Endothelial cell of umbilical vein (primary cell): ENCODE results near the gene CA5A. TPM values are rescaled to one million over a fixed set of nuclear protein-coding genes. Genes with fewer than 3 reads are reported as not detected.

ENCODE experiments used
- BruUV-seq: library from RNA; stranded (reverse); fragments of 400-500 nt; replicated peaks from 2 replicates; lab custom pipeline; 2021; lab: Mats Ljungman, UMichigan
- CTCF ChIA-PET: fragments of 300-600, 350-600 bp; sonication (Branson Sonifier 250); formaldehyde crosslinking; loops from one replicate; lab custom pipeline; 2021; ENCODE audit warnings: antibody characterized with exemption, inconsistent platforms; lab: Charles Lee
- POLR2A ChIA-PET: fragments of 300-600, 350-600 bp; sonication (Branson Sonifier 250); formaldehyde crosslinking; loops from one replicate; lab custom pipeline; 2021; ENCODE audit warnings: antibody characterized with exemption, inconsistent platforms; lab: Charles Lee
- DNase-seq: peaks from one replicate; pipeline ENCODE4 v3.0.0-alpha.2; 2011; ENCODE audit warnings: low read depth, low spot score
- FAIRE-seq: peaks from 2 replicates; lab custom pipeline; 2011; peaks lifted over from hg19 to GRCh38; lab: Jason Lieb, UNC
- H2AFZ ChIP-seq: 2 replicates; pipeline ENCODE4 v1.6.0; 2012; ENCODE audit warnings: low read depth, low read length, control low read depth, inconsistent platforms
- H3K27ac ChIP-seq: 2 replicates; pipeline ENCODE4 v1.5.1; 2011; ENCODE audit warnings: low read depth, mild to moderate bottlenecking, control low read depth, low read length, moderate library complexity; ENCODE audit not compliant: insufficient read depth
- H3K27me3 ChIP-seq, 2 experiments: 2 replicates each; pipeline versions ENCODE4 v1.6.0 to v1.6.1; 2011; ENCODE audit warnings: low read length in 2 of 2, mixed read lengths in 1 of 2; ENCODE audit not compliant: control insufficient read depth in 2 of 2, insufficient read depth in 2 of 2
- H3K36me3 ChIP-seq, 2 experiments: 2 replicates in 1 of 2; 3 replicates in 1 of 2; pipeline ENCODE4 v1.5.1; 2011; ENCODE audit warnings: low read length in 2 of 2, mild to moderate bottlenecking in 1 of 2, moderate library complexity in 1 of 2; ENCODE audit not compliant: control insufficient read depth in 2 of 2, insufficient read depth in 2 of 2; ENCODE audit errors: extremely low read depth in 1 of 2
- H3K4me1 ChIP-seq: 3 replicates; pipeline ENCODE4 v1.5.1; 2011; ENCODE audit warnings: mild to moderate bottlenecking, low read length; ENCODE audit not compliant: control insufficient read depth, insufficient read depth; ENCODE audit errors: extremely low read depth
- H3K4me2 ChIP-seq: 2 replicates; pipeline ENCODE4 v1.6.1; 2011; ENCODE audit warnings: low read length, control low read depth, mixed read lengths; ENCODE audit not compliant: insufficient read depth
- H3K4me3 ChIP-seq, 3 experiments: fragments of 200-600 bp in 1 of 3; sonication (generic), shearing (Covaris generic) in 1 of 3; replicated peaks in 1 of 3; 2 replicates each; pipeline ENCODE4 v1.5.1; 2011 to 2016; ENCODE audit warnings: control low read depth in 3 of 3, low read length in 3 of 3, mild to moderate bottlenecking in 2 of 3, inconsistent platforms in 1 of 3, low read depth in 1 of 3, moderate library complexity in 1 of 3; ENCODE audit not compliant: insufficient read depth in 1 of 3
- H3K79me2 ChIP-seq: 2 replicates; pipeline ENCODE4 v1.6.0; 2012; ENCODE audit warnings: low read length, inconsistent platforms; ENCODE audit not compliant: control insufficient read depth, insufficient read depth
- H3K9ac ChIP-seq: replicated peaks from 2 replicates; pipeline ENCODE3; 2011; ENCODE audit warnings: low read length, control low read depth; ENCODE audit not compliant: insufficient read depth; ENCODE audit errors: extremely low read depth
- H3K9me1 ChIP-seq: replicated peaks from 3 replicates; pipeline ENCODE4 v1.6.0; 2011; ENCODE audit warnings: mild to moderate bottlenecking, low read length; ENCODE audit not compliant: control insufficient read depth, insufficient read depth; ENCODE audit errors: extremely low read depth
- H3K9me3 ChIP-seq: replicated peaks from 2 replicates; pipeline ENCODE4 v1.5.1; 2012; ENCODE audit warnings: low read length, inconsistent platforms; ENCODE audit not compliant: control insufficient read depth, insufficient read depth
- H4K20me1 ChIP-seq: replicated peaks from 2 replicates; pipeline ENCODE3; 2011; ENCODE audit warnings: mild to moderate bottlenecking, low read length; ENCODE audit not compliant: control insufficient read depth, insufficient read depth; ENCODE audit errors: extremely low read depth
- CTCF ChIP-seq, 2 donors: IDR thresholded peaks; 1 replicate in 1 of 2; 2 replicates in 1 of 2; pipeline ENCODE4 v1.5.1; 2011; ENCODE audit warnings: low read length in 2 of 2, mild to moderate bottlenecking in 2 of 2, moderate library complexity in 2 of 2, control low read depth in 1 of 2, inconsistent platforms in 1 of 2, low read depth in 1 of 2; ENCODE audit not compliant: insufficient read depth in 1 of 2; ENCODE audit errors: extremely low read depth in 1 of 2
- EZH2 ChIP-seq: IDR thresholded peaks from 2 replicates; pipeline ENCODE4 v1.6.1; 2012; ENCODE audit warnings: borderline replicate concordance, low read depth, mild to moderate bottlenecking, moderate library complexity, low read length, inconsistent platforms; ENCODE audit not compliant: severe bottlenecking
- FOS ChIP-seq: IDR thresholded peaks from 2 replicates; pipeline ENCODE4 v1.6.1; 2011; ENCODE audit warnings: mild to moderate bottlenecking, low read length, moderate library complexity, borderline replicate concordance; ENCODE audit not compliant: insufficient read depth
- GATA2 ChIP-seq: IDR thresholded peaks from 2 replicates; pipeline ENCODE4 v1.7.0; 2011; ENCODE audit warnings: low read depth, mild to moderate bottlenecking, moderate library complexity, mixed read lengths, low read length; ENCODE audit not compliant: insufficient read length, insufficient read depth
- JUN ChIP-seq: IDR thresholded peaks from 2 replicates; pipeline ENCODE4 v1.6.1; 2011; ENCODE audit warnings: borderline replicate concordance, low read depth; ENCODE audit not compliant: insufficient read length, insufficient read depth
- MAX ChIP-seq: IDR thresholded peaks from 2 replicates; pipeline ENCODE4 v1.6.1; 2011; ENCODE audit not compliant: insufficient read depth, insufficient read length
- MYC ChIP-seq: IDR thresholded peaks from one replicate; pipeline ENCODE4 v1.6.1; 2011; ENCODE audit warnings: mild to moderate bottlenecking, low read depth, low read length
- POLR2A ChIP-seq: IDR thresholded peaks from 2 replicates; pipeline ENCODE4 v1.6.1; 2012; ENCODE audit warnings: low read depth, mild to moderate bottlenecking, control low read depth, low read length
- POLR2AphosphoS5 ChIP-seq: IDR thresholded peaks from 2 replicates; pipeline ENCODE4 v1.6.1; 2012; ENCODE audit warnings: low read depth, mild to moderate bottlenecking, control low read depth, low read length, moderate library complexity; ENCODE audit not compliant: insufficient read depth
- dilution Hi-C: fragments of 300-500 bp; cut with MboI; formaldehyde crosslinking; loops from one replicate; pipeline ENCODE4 v1.15.0; 2019; ENCODE audit warnings: low sequenced_read_pairs; ENCODE audit not compliant: extremely low pct_ligation_motif_present
- intact Hi-C: fragments of 100-400 bp; cut with micrococcal nuclease; formaldehyde crosslinking; loops from one replicate; pipeline ENCODE4 v1.10.0; 2022
- polyA plus RNA-seq, 4 experiments: library from polyadenylated mRNA; depleted of rRNA in 3 of 4; stranded (reverse) in 3 of 4; unstranded in 1 of 4; fragments of >200 nt; gene quantifications; 2 replicates each; pipeline versions ENCODE4 v1.2.1 to v1.2.3, GENCODE V29; 2011 to 2012; ENCODE audit warnings: missing spikeins in 1 of 4
- total RNA-seq: library from RNA; stranded (reverse); gene quantifications from 2 replicates; pipeline ENCODE4 v1.2.3, GENCODE V29; 2021

CA5A gene
- total and polyA plus RNA-seq, 2 donors (not counting 3 experiments of a cell fraction or from before 2014, with no cell fraction given): not detected

GRCh38 chr16:87926246-87927194, 9.8 kb downstream of the CA5A start:
- CTCF ChIA-PET: interaction anchor here (1.0 to 1.5 kb wide), 2 partner anchors 13 to 147 kb away, joined by 3 to 5 read pairs; no protein-coding TSS in a partner anchor

GRCh38 chr16:87924811-87925670, 11.3 kb downstream of the CA5A start:
- Histone ChIP-seq H3K79me2 (no peaks in the 10 kb centered on the region), H3K27ac (no peak overlapping the region), H3K36me3 (no peaks in the 10 kb centered on the region), H3K27me3 (peaks cover 2% of the 10 kb centered on the region in 2 experiments), H3K4me1 (no peaks in the 10 kb centered on the region), H3K9me1 (no peaks in the 10 kb centered on the region), H4K20me1 (no peaks in the 10 kb centered on the region), H3K4me3 (no peak overlapping the region), H3K4me2 (no peak overlapping the region), H3K9me3 (no peaks in the 10 kb centered on the region), H2AFZ (no peak overlapping the region), H3K9ac (no peak overlapping the region)
- FAIRE-seq: no peak
- TF ChIP-seq EZH2 (no peak), MAX (no peak), POLR2A (no peak), CTCF (IDR thresholded peaks at IDR 0.05; ENCODE audit: extremely low read depth in 1 of 2, insufficient read depth in 1 of 2, low read depth in 1 of 2, low read length in 2 of 2) (no peak), POLR2AphosphoS5 (no peak), GATA2 (no peak), MYC (no peak), JUN (no peak), FOS (no peak)
- BruUV-seq: no TSS peak
- POLR2A ChIA-PET: no interaction called here
- dilution Hi-C loops: no loop called here
- no peak for DNase-seq
- intact Hi-C loops: no loop called here
- CTCF ChIA-PET: interaction anchor here (1.1 to 1.5 kb wide), 2 partner anchors 146 to 353 kb away, joined by 3 to 5 read pairs; no protein-coding TSS in a partner anchor

More at GRCh38 chr16:87926246-87927194, 9.8 kb downstream of the CA5A start:
- DNase-seq: no peak
- no peak overlapping the region for H3K4me3 ChIP-seq
- no peaks in the 10 kb centered on the region for H3K9me3 ChIP-seq
- no peak overlapping the region for H3K4me2 ChIP-seq
- dilution Hi-C loops: no loop called here
- no peak overlapping the region for H3K27ac ChIP-seq
- H3K36me3 ChIP-seq: no peaks in the 10 kb centered on the region
- no peaks in the 10 kb centered on the region for H4K20me1 ChIP-seq
- FAIRE-seq: no peak
- TF ChIP-seq MYC: no peak
- POLR2A ChIA-PET: no interaction called here
- H3K9ac ChIP-seq: no peak overlapping the region
- no TSS peak for BruUV-seq
- no peaks in the 10 kb centered on the region for H3K79me2 ChIP-seq
- intact Hi-C loops: no loop called here
- H2AFZ ChIP-seq: no peak overlapping the region
- no peaks in the 10 kb centered on the region for H3K9me1 ChIP-seq
- H3K4me1 ChIP-seq: no peaks in the 10 kb centered on the region
- H3K27me3 ChIP-seq: peaks cover 2% of the 10 kb centered on the region in 2 experiments
